Ishikawa (cell line): ENCODE data around the gene TBC1D16.

ENCODE experiments used
- EP300 ChIP-seq: IDR thresholded peaks from 2 replicates; pipeline ENCODE4 v1.6.1; 2012; ENCODE audit warnings: borderline replicate concordance
- FOXM1 ChIP-seq: IDR thresholded peaks from 2 replicates; pipeline ENCODE4 v1.6.1; 2012; ENCODE audit warnings: low read depth, borderline replicate concordance
- RAD21 ChIP-seq: IDR thresholded peaks from 2 replicates; pipeline ENCODE4 v1.6.1; 2012; ENCODE audit warnings: low read depth
- YY1 ChIP-seq: IDR thresholded peaks from 2 replicates; pipeline ENCODE4 v1.6.1; 2012; ENCODE audit warnings: low read depth
- TF ChIP-seq, protein P1 (sequence below): IDR thresholded peaks from 2 replicates; pipeline ENCODE4 v1.6.1; 2012; ENCODE audit warnings: low read depth, mild to moderate bottlenecking

DNA sequence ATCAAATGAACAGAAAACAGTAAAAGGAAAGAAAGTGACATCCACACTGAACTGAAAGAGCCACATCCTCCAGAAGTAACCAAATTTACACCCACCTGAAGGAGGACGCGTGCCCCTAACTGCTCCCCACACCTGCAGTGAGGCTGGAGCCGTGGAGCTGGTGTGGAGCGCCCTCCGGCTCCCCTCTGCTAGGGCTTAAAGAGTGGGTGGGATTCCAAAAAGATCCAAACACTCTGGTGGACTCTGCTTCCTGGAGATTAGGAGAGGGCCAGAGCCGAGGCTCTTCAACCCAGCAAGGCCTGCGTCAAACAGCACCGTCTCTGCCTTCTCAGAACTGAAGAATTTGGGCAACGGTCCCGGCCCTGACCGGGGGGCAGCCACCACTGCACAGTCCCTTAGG lies 16.0 kb upstream of the TBC1D16 start:
- TF ChIP-seq EP300 (no peak), YY1 (no peak), RAD21 (no peak), FOXM1 (no peak)
- TF ChIP-seq, protein P1, sequence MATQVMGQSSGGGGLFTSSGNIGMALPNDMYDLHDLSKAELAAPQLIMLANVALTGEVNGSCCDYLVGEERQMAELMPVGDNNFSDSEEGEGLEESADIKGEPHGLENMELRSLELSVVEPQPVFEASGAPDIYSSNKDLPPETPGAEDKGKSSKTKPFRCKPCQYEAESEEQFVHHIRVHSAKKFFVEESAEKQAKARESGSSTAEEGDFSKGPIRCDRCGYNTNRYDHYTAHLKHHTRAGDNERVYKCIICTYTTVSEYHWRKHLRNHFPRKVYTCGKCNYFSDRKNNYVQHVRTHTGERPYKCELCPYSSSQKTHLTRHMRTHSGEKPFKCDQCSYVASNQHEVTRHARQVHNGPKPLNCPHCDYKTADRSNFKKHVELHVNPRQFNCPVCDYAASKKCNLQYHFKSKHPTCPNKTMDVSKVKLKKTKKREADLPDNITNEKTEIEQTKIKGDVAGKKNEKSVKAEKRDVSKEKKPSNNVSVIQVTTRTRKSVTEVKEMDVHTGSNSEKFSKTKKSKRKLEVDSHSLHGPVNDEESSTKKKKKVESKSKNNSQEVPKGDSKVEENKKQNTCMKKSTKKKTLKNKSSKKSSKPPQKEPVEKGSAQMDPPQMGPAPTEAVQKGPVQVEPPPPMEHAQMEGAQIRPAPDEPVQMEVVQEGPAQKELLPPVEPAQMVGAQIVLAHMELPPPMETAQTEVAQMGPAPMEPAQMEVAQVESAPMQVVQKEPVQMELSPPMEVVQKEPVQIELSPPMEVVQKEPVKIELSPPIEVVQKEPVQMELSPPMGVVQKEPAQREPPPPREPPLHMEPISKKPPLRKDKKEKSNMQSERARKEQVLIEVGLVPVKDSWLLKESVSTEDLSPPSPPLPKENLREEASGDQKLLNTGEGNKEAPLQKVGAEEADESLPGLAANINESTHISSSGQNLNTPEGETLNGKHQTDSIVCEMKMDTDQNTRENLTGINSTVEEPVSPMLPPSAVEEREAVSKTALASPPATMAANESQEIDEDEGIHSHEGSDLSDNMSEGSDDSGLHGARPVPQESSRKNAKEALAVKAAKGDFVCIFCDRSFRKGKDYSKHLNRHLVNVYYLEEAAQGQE, result no peak
